Measurements from ENCODE around the gene STAMBP.

Gene STAMBP

GRCh38 chr2:73894877-73895276 lies 66.1 kb downstream of the STAMBP start:
- no peak for TF ChIP-seq CTCF (IDR thresholded peaks at IDR 0.05; ENCODE audit: insufficient read depth, missing control alignments)
- DNase-seq (ENCODE audit: insufficient read length, low spot score) (no peak), FAIRE-seq (no peak)

- FAIRE-seq: no peak
- no peak for TF ChIP-seq CTCF (IDR thresholded peaks at IDR 0.05; ENCODE audit: insufficient read depth, missing control alignments)
- DNase-seq (ENCODE audit: insufficient read length, low spot score): no peak
Measured at GRCh38 chr2:73895473-73895872, 66.7 kb downstream of the STAMBP start.

- no peak for TF ChIP-seq CTCF (IDR thresholded peaks at IDR 0.05; ENCODE audit: insufficient read depth, missing control alignments)
- FAIRE-seq: no peak
- DNase-seq (ENCODE audit: insufficient read length, low spot score): no peak
Measured at GRCh38 chr2:73896362-73897239, 67.8 kb downstream of the STAMBP start.

- FAIRE-seq (no peak), DNase-seq (ENCODE audit: insufficient read length, low spot score) (no peak)
- no peak for TF ChIP-seq CTCF (IDR thresholded peaks at IDR 0.05; ENCODE audit: insufficient read depth, missing control alignments)
Measured at GRCh38 chr2:73897240-73897583, 68.5 kb downstream of the STAMBP start.

GRCh38 chr2:73897934-73898333 lies 69.2 kb downstream of the STAMBP start:
- FAIRE-seq (no peak), DNase-seq (ENCODE audit: insufficient read length, low spot score) (no peak)
- no peak for TF ChIP-seq CTCF (IDR thresholded peaks at IDR 0.05; ENCODE audit: insufficient read depth, missing control alignments)

GRCh38 chr2:73899801-73900336 lies 71.1 kb downstream of the STAMBP start:
- DNase-seq (ENCODE audit: insufficient read length, low spot score): no peak
- FAIRE-seq: no peak
- TF ChIP-seq CTCF (IDR thresholded peaks at IDR 0.05; ENCODE audit: insufficient read depth, missing control alignments): no peak

GRCh38 chr2:73901143-73901542 lies 72.4 kb downstream of the STAMBP start:
- FAIRE-seq (no peak), DNase-seq (ENCODE audit: insufficient read length, low spot score) (no peak)
- no peak for TF ChIP-seq CTCF (IDR thresholded peaks at IDR 0.05; ENCODE audit: insufficient read depth, missing control alignments)
